B cell (primary cell): ENCODE data around the gene DOCK6. TPM values are rescaled to one million over a fixed set of nuclear protein-coding genes. Genes with fewer than 3 reads are reported as not detected.
"Not testable (repeated sequence)": the region's sequence is repeated elsewhere in the genome, so short reads cannot be mapped to it uniquely, and the experiment has no call there.

ENCODE experiments used
- ATAC-seq: fragments of 200-7000 bp; cut with Tn5 transposase; one replicate; pipeline ENCODE4 v1.10.0; 2021; ENCODE audit warnings: low read depth, mild to moderate bottlenecking, moderate number of reproducible peaks, moderate library complexity
- CTCF ChIA-PET: fragments of 350-600 bp; sonication (Branson Sonifier 250); formaldehyde crosslinking; loops from one replicate; lab custom pipeline; 2021; ENCODE audit warnings: antibody characterized with exemption, inconsistent platforms; lab: Charles Lee
- POLR2A ChIA-PET: fragments of 350-600 bp; sonication (Branson Sonifier 250); formaldehyde crosslinking; loops from one replicate; lab custom pipeline; 2021; ENCODE audit warnings: antibody characterized with exemption; lab: Charles Lee
- DNase-seq: peaks from one replicate; pipeline ENCODE4 v3.0.0; 2013
- H2AFZ ChIP-seq: 2 replicates; pipeline ENCODE4 v1.6.1; 2012; ENCODE audit warnings: mild to moderate bottlenecking, low read depth, low read length; ENCODE audit not compliant: insufficient read depth, poor library complexity, severe bottlenecking
- H3K27ac ChIP-seq, 2 donors: 1 replicate in 1 of 2; 2 replicates in 1 of 2; pipeline ENCODE4 v1.5.1; 2012 to 2013; ENCODE audit warnings: low read length in 2 of 2, mild to moderate bottlenecking in 2 of 2, moderate library complexity in 1 of 2
- H3K27me3 ChIP-seq, 4 experiments: fragments of 200-600 bp in 1 of 4; sonication (generic) in 1 of 4; replicated peaks in 1 of 4; 1 replicate in 2 of 4; 2 replicates in 2 of 4; pipeline versions ENCODE4 v1.6.1 to v1.7.0; 2013 to 2016; ENCODE audit warnings: low read length in 3 of 4, mild to moderate bottlenecking in 2 of 4, mixed read lengths in 1 of 4, moderate library complexity in 1 of 4; ENCODE audit not compliant: insufficient read depth in 4 of 4, control insufficient read depth in 3 of 4; ENCODE audit errors: control extremely low read depth in 1 of 4
- H3K36me3 ChIP-seq, 2 experiments: replicated peaks in 1 of 2; 1 replicate in 1 of 2; 2 replicates in 1 of 2; pipeline versions ENCODE4 v1.6.1 to v1.7.1; 2013; ENCODE audit warnings: low read length in 1 of 2; ENCODE audit not compliant: insufficient read depth in 2 of 2, control insufficient read depth in 1 of 2; ENCODE audit errors: control extremely low read depth in 1 of 2, extremely low read depth in 1 of 2
- H3K4me1 ChIP-seq, 2 donors: fragments of 200-600 bp in 1 of 2; sonication (generic) in 1 of 2; 1 replicate in 1 of 2; 2 replicates in 1 of 2; pipeline versions ENCODE4 v1.5.1 to v1.6.1; 2013 to 2017; ENCODE audit warnings: low read length in 2 of 2; ENCODE audit not compliant: control insufficient read depth in 2 of 2, insufficient read depth in 2 of 2
- H3K4me2 ChIP-seq: replicated peaks from 2 replicates; pipeline ENCODE3; 2012; ENCODE audit warnings: mild to moderate bottlenecking, low read depth, low read length; ENCODE audit not compliant: poor library complexity, severe bottlenecking
- H3K4me3 ChIP-seq, 5 experiments: fragments of 200-600 bp in 1 of 5; sonication (generic) in 1 of 5; 1 replicate in 3 of 5; 2 replicates in 2 of 5; pipeline versions ENCODE4 v1.5.1 to v1.7.0; 2011 to 2016; ENCODE audit warnings: low read length in 4 of 5, mild to moderate bottlenecking in 4 of 5, low read depth in 2 of 5, control low read depth in 1 of 5, moderate library complexity in 1 of 5; ENCODE audit not compliant: insufficient read depth in 1 of 5; ENCODE audit errors: control extremely low read depth in 1 of 5, extremely low read depth in 1 of 5
- H3K79me2 ChIP-seq: fragments of 200-600 bp; sonication (generic); one replicate; pipeline ENCODE4 v1.6.0; 2016; ENCODE audit warnings: low read length; ENCODE audit not compliant: control insufficient read depth, insufficient read depth
- H3K9ac ChIP-seq: fragments of 200-600 bp; sonication (generic); 2 replicates; pipeline ENCODE4 v1.6.1; 2017; ENCODE audit warnings: mild to moderate bottlenecking, low read length, moderate library complexity
- H3K9me3 ChIP-seq, 3 donors: one replicate each; pipeline versions ENCODE4 v1.6.1 to v1.7.1; 2013; ENCODE audit warnings: low read length in 2 of 3; ENCODE audit not compliant: control insufficient read depth in 2 of 3, insufficient read depth in 1 of 3; ENCODE audit errors: control extremely low read depth in 1 of 3
- H4K20me1 ChIP-seq: 2 replicates; pipeline ENCODE4 v1.6.0; 2012; ENCODE audit warnings: mild to moderate bottlenecking, low read length; ENCODE audit not compliant: insufficient read depth, control insufficient read depth, poor library complexity, severe bottlenecking
- H3K27ac Mint-ChIP-seq: one replicate; pipeline ENCODE4 v1.8.0; 2021; ENCODE audit warnings: mixed read lengths
- H3K27me3 Mint-ChIP-seq: one replicate; pipeline ENCODE4 v1.8.0; 2021; ENCODE audit warnings: mixed read lengths
- H3K4me1 Mint-ChIP-seq: one replicate; pipeline ENCODE4 v1.8.0; 2021; ENCODE audit warnings: mixed read lengths
- H3K4me3 Mint-ChIP-seq: one replicate; pipeline ENCODE4 v1.8.0; 2021; ENCODE audit warnings: mixed read lengths
- H3K9me3 Mint-ChIP-seq: one replicate; pipeline ENCODE4 v1.8.0; 2022; ENCODE audit warnings: mixed read lengths; ENCODE audit not compliant: insufficient read depth
- EZH2 ChIP-seq: IDR thresholded peaks from 2 replicates; pipeline ENCODE4 v1.6.1; 2012; ENCODE audit warnings: borderline replicate concordance, low read depth, mild to moderate bottlenecking, moderate library complexity, low read length; ENCODE audit not compliant: insufficient read depth, poor library complexity, severe bottlenecking
- WGBS: methylation state at CpG from one replicate; pipeline ENCODE4 v1.1.5; 2013; ENCODE audit warnings: missing lambda C conversion rate; ENCODE audit not compliant: insufficient coverage; 5-methylcytosine and 5-hydroxymethylcytosine counted together
- intact Hi-C: fragments of 100-400 bp; cut with micrococcal nuclease; formaldehyde crosslinking; loops from one replicate; pipeline ENCODE4 v1.10.0; 2022
- polyA plus RNA-seq: library from polyadenylated mRNA; depleted of rRNA; stranded (reverse); fragments of >200 nt; gene quantifications from 2 replicates; pipeline ENCODE4 v1.2.3, GENCODE V29; 2012
- total RNA-seq, 2 donors: library from RNA; stranded (reverse); fragments of 120-200 nt in 1 of 2; gene quantifications; 1 replicate in 1 of 2; 2 replicates in 1 of 2; pipeline versions ENCODE4 v1.2.3 to v1.2.4, GENCODE V29; 2013 to 2022
- TF ChIP-seq, protein P1 (sequence below): fragments of 200-600 bp; IDR thresholded peaks from one replicate; pipeline ENCODE4 v1.8.0; 2022; ENCODE audit warnings: antibody characterized with exemption, mild to moderate bottlenecking

DOCK6 gene
- total and polyA plus RNA-seq, 2 donors (not counting 1 experiment from before 2014, with no cell fraction given) = 5.3 to 11.9 TPM

DNA sequence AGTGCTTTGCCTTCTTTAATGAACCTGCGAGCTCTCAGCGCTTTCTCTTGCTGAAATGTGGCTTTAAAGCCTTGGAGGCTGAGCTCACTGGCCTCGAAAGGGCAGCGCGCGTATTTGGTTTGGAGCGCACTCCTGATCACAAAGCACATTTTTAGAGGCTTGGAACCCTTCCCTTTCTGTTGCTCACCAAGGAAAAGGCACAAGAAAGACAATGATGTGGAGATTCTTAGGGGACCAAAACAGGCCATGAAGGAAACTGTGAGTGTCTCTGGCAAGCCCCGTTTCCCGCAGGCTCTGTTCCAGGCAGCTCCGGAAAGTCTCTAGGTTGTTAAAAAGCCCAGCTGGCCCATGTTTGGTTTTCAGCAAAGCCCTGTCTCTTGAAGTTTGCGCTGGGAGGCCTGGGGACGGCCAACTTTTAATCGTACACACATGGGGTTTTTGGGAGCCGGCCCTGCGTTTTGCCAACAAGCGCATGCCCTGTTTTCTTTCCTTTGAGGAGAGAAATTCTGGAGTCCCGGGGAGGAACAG lies 97.4 kb downstream of the DOCK6 start:
- no peak overlapping the region for H3K27ac ChIP-seq
- H3K9me3 ChIP-seq = peaks cover 0 to 17% (median 3%) of the 10 kb centered on the region in 3 donors
- POLR2A ChIA-PET = no interaction called here
- no peak overlapping the region for H2AFZ ChIP-seq
- H3K27ac Mint-ChIP-seq = no peak overlapping the region
- no peaks in the 10 kb centered on the region for H3K36me3 ChIP-seq
- no peak overlapping the region for H3K4me3 ChIP-seq
- no peak for TF ChIP-seq EZH2
- TF ChIP-seq, protein P1, sequence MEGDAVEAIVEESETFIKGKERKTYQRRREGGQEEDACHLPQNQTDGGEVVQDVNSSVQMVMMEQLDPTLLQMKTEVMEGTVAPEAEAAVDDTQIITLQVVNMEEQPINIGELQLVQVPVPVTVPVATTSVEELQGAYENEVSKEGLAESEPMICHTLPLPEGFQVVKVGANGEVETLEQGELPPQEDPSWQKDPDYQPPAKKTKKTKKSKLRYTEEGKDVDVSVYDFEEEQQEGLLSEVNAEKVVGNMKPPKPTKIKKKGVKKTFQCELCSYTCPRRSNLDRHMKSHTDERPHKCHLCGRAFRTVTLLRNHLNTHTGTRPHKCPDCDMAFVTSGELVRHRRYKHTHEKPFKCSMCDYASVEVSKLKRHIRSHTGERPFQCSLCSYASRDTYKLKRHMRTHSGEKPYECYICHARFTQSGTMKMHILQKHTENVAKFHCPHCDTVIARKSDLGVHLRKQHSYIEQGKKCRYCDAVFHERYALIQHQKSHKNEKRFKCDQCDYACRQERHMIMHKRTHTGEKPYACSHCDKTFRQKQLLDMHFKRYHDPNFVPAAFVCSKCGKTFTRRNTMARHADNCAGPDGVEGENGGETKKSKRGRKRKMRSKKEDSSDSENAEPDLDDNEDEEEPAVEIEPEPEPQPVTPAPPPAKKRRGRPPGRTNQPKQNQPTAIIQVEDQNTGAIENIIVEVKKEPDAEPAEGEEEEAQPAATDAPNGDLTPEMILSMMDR = no peak
- 91% methylated on average over 12 of the region's 17 CpGs for WGBS
- no peak overlapping the region for H3K9ac ChIP-seq
- no peaks in the 10 kb centered on the region for H4K20me1 ChIP-seq
- ATAC-seq (no peak), DNase-seq (no peak)
- CTCF ChIA-PET = no interaction called here
- intact Hi-C loops = no loop called here
- peaks cover 2% of the 10 kb centered on the region for H3K9me3 Mint-ChIP-seq
- no peaks in the 10 kb centered on the region for H3K4me1 ChIP-seq
- no peak overlapping the region for H3K4me2 ChIP-seq
- peaks cover 1% of the 10 kb centered on the region for H3K27me3 Mint-ChIP-seq
- H3K4me3 Mint-ChIP-seq = no peak overlapping the region
- H3K27me3 ChIP-seq = no peaks in the 10 kb centered on the region
- no peaks in the 10 kb centered on the region for H3K79me2 ChIP-seq
- H3K4me1 Mint-ChIP-seq = no peaks in the 10 kb centered on the region

DNA sequence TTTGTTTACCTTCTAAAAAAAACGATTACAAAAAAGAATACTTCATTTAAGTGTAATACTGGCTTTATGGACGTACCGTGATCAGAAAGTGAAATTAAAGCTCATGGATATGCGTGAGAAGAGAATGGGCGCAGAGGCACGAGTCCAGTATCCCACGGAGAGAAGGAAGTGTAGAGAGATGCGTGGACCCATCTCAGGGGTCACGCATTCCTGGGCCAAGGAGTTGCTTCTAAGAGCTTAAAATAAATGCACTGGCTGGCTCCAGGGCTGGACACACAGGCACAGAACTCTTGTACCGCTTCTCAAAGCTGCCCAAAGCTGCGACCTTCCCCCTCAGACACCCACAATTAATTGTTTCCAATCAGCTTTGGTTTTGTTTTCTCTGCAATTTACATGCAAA lies 98.0 kb downstream of the DOCK6 start:
- no peak for ATAC-seq
- no peak overlapping the region for H3K27ac Mint-ChIP-seq
- Histone ChIP-seq H3K36me3 (no peaks in the 10 kb centered on the region), H3K27me3 (no peaks in the 10 kb centered on the region), H3K9ac (no peak overlapping the region), H3K27ac (no peak overlapping the region), H3K4me2 (no peak overlapping the region), H2AFZ (no peak overlapping the region), H4K20me1 (no peaks in the 10 kb centered on the region), H3K9me3 (peaks cover 0 to 17% (median 3%) of the 10 kb centered on the region in 3 donors), H3K4me1 (no peaks in the 10 kb centered on the region), H3K4me3 (no peak overlapping the region), H3K79me2 (no peaks in the 10 kb centered on the region)
- no peaks in the 10 kb centered on the region for H3K4me1 Mint-ChIP-seq
- no peak overlapping the region for H3K4me3 Mint-ChIP-seq
- intact Hi-C loops = no loop called here
- POLR2A ChIA-PET = no interaction called here
- H3K9me3 Mint-ChIP-seq = peaks cover 2% of the 10 kb centered on the region
- no peak for DNase-seq
- 98% methylated on average over 10 of the region's 11 CpGs for WGBS
- no peaks in the 10 kb centered on the region for H3K27me3 Mint-ChIP-seq
- CTCF ChIA-PET = interaction anchor here (0.7 kb wide), 1 partner anchor 21 kb away, joined by 4 read pairs; no protein-coding TSS in a partner anchor
- TF ChIP-seq, protein P1 = no peak
- TF ChIP-seq EZH2 = no peak

DNA sequence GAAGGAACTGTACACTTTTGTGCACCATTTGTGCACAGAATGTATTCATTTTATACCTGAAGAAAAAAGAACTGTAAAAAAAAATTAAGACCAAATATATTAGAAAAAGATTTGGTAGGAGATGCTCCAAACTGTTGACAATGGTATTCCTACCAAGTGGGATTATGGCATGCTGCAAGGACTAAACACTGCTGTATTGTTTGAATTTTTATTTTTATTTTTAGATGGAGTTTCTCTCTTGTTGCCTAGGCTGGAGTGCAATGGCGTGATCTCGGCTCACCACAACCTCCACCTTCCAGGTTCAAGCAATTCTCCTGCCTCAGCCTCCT lies 101.9 kb downstream of the DOCK6 start:
- CTCF ChIA-PET, H3K27ac ChIP-seq, POLR2A ChIA-PET, H4K20me1 ChIP-seq, H3K4me3 Mint-ChIP-seq, H3K4me1 Mint-ChIP-seq, H3K27me3 Mint-ChIP-seq, intact Hi-C loops, DNase-seq, H3K4me1 ChIP-seq, ATAC-seq, H3K79me2 ChIP-seq, H3K4me3 ChIP-seq, H3K27ac Mint-ChIP-seq, H2AFZ ChIP-seq, H3K36me3 ChIP-seq, H3K27me3 ChIP-seq, H3K4me2 ChIP-seq, H3K9ac ChIP-seq, H3K9me3 Mint-ChIP-seq: not testable (repeated sequence)
- WGBS = no CpG with 5 or more reads among the region's 2 CpGs
- H3K9me3 ChIP-seq = peaks cover 0 to 15% (median 3%) of the 10 kb centered on the region in 3 donors
